HEK293T (cell line): ENCODE measurements around the gene SH3RF3.

Experiments
- CTCF ChIA-PET: fragments of 350-600 bp; formaldehyde crosslinking; extraction: SDS; loops from one replicate; lab custom pipeline; 2021; ENCODE audit warnings: antibody characterized with exemption, inconsistent platforms; lab: Yijun Ruan, JAX
- POLR2A ChIA-PET: fragments of 350-600 bp; formaldehyde crosslinking; extraction: SDS; loops from one replicate; lab custom pipeline; 2020; ENCODE audit warnings: antibody characterized with exemption, inconsistent platforms; lab: Yijun Ruan, JAX
- DNase-seq: peaks from one replicate; pipeline ENCODE4 v3.0.0; 2012; ENCODE audit warnings: mixed read lengths; ENCODE audit errors: extremely low spot score
- ARNT ChIP-seq: fragments of 450-650 bp; IDR thresholded peaks from 2 replicates; pipeline ENCODE4 v1.6.1; 2017; ENCODE audit warnings: mild to moderate bottlenecking
- BHLHE40 ChIP-seq: fragments of 450-650 bp; IDR thresholded peaks from 2 replicates; pipeline ENCODE4 v1.6.1; 2016; ENCODE audit warnings: mild to moderate bottlenecking, moderate library complexity, borderline replicate concordance
- CTBP1 ChIP-seq: fragments of 450-650 bp; IDR thresholded peaks from 2 replicates; pipeline ENCODE4 v1.6.1; 2016; ENCODE audit warnings: borderline replicate concordance
- ELF4 ChIP-seq: fragments of 450-650 bp; IDR thresholded peaks from 2 replicates; pipeline ENCODE4 v1.6.1; 2017; ENCODE audit warnings: antibody characterized with exemption
- FOXA1 ChIP-seq: fragments of 450-650 bp; IDR thresholded peaks from 2 replicates; pipeline ENCODE4 v1.6.1; 2016; ENCODE audit warnings: mild to moderate bottlenecking
- FOXK2 ChIP-seq: fragments of 450-650 bp; IDR thresholded peaks from 2 replicates; pipeline ENCODE4 v1.6.1; 2016; ENCODE audit warnings: mild to moderate bottlenecking
- FOXM1 ChIP-seq: fragments of 450-650 bp; IDR thresholded peaks from 2 replicates; pipeline ENCODE4 v1.6.1; 2017; ENCODE audit warnings: mild to moderate bottlenecking, borderline replicate concordance
- HDGF ChIP-seq: fragments of 450-650 bp; IDR thresholded peaks from 2 replicates; pipeline ENCODE4 v1.6.1; 2017; ENCODE audit warnings: antibody characterized with exemption, borderline replicate concordance
- L3MBTL2 ChIP-seq: fragments of 450-650 bp; conservative IDR thresholded peaks from 2 replicates; pipeline ENCODE4 v1.6.1; 2016; ENCODE audit warnings: mild to moderate bottlenecking
- LEF1 ChIP-seq: fragments of 450-650 bp; IDR thresholded peaks from 2 replicates; pipeline ENCODE4 v1.6.1; 2017; ENCODE audit warnings: mild to moderate bottlenecking, borderline replicate concordance
- NFRKB ChIP-seq: fragments of 450-650 bp; IDR thresholded peaks from 2 replicates; pipeline ENCODE4 v1.6.1; 2016; ENCODE audit warnings: mild to moderate bottlenecking, moderate library complexity
- SP1 ChIP-seq: fragments of 450-650 bp; IDR thresholded peaks from 2 replicates; pipeline ENCODE4 v1.6.1; 2017
- SUZ12 ChIP-seq: fragments of 450-650 bp; IDR thresholded peaks from 2 replicates; pipeline ENCODE4 v1.6.1; 2016; ENCODE audit warnings: mild to moderate bottlenecking
- TARDBP ChIP-seq: fragments of 450-650 bp; IDR thresholded peaks from 2 replicates; pipeline ENCODE4 v1.6.1; 2016
- ZNF384 ChIP-seq: fragments of 450-650 bp; IDR thresholded peaks from 2 replicates; pipeline ENCODE4 v1.6.1; 2016
- TF ChIP-seq, protein P1 (sequence below): fragments of 450-650 bp; IDR thresholded peaks from 2 replicates; pipeline ENCODE4 v1.6.1; 2016

The SH3RF3 gene

DNA sequence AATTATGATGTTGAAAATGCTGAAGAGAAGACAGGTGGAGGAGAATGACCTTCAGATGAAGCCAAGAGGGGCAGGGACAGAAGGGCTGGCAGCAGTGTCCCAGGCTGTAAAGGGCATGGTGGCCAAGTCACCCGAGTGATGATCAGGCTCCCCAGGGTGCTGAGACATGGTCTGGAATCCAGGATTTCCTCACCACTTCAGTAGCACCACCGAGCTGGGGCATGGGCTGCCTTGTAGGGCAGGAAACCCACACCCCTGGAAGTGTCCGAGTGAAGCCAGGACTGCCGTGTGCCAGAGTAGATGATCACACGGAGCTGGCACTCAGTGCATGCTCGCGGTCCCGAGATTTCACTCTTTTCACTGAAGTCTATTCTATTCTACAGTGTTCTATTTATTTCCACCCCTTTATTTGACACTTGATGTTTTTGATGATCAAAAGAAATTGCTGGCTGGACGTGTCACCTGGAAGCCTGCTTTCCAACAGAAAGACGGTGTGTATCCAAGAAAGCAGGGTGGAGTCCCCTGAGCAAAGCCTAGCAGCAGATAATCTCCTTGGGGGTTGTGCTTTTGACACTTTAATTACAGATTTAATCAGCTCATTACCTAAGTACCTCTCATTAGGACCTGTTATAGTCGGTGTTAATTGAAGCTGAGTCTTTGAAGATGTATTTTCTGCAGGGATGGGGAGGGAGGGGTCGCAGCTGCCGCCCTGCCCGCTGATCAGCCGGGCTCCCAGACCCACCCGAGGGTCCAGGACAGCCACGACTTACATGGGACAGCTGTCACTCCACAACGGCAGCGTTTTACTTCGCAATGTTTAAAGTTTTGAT, 392.4 kb downstream of the SH3RF3 start:
- TF ChIP-seq ZNF384 (no peak), SP1 (no peak), LEF1 (no peak), NFRKB (no peak), FOXK2 (no peak), FOXM1 (no peak), TARDBP (no peak), SUZ12 (no peak), L3MBTL2 (no peak), BHLHE40 (no peak), HDGF (no peak)
- POLR2A ChIA-PET, result no interaction called here
- no peak for DNase-seq
- CTCF ChIA-PET, result interaction anchor here (0.6 to 0.9 kb wide), 2 partner anchors 210 to 214 kb away, joined by 3 to 4 read pairs; no protein-coding TSS in a partner anchor

DNA sequence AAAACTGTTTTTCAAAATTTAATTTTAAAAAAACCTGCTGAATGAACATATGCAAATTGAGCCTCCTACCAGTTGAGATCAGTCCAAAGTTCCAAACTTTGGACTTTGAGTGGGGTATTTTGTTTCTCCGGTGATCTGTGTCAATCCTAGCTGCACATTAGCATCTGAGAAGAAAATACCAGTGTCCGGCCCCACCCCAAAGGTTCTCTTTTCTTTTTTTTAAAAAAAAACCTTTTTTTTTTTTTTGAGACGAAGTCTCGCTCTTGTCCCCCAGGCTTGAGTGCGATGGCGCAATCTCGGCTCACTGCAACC, 393.0 kb downstream of the SH3RF3 start:
- CTCF ChIA-PET, result interaction anchor here (0.6 to 0.9 kb wide), 2 partner anchors 209 to 214 kb away, joined by 3 to 4 read pairs; no protein-coding TSS in a partner anchor
- no peak for DNase-seq
- POLR2A ChIA-PET, result no interaction called here
- TF ChIP-seq ARNT, result no peak
- no peak for TF ChIP-seq NFRKB
- no peak for TF ChIP-seq FOXM1

DNA sequence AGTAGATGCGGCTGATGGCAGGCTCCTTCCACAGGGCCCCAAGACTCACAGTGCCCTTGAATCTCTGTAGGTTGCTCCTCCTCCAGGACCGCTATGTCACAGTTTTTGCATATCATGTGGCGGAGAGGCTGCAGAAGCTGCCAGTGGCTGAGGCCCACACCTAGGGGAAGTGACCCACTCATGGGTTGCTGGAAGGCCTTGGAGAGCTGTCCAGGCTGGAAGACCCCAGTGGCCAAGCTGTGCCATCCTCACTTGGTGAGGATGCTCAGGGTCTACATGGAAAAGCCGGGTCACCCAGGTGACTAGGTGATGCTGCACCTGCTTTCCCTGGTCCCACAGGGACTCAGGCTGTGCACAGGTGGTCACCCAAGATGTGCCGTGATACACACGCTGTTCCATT, 394.1 kb downstream of the SH3RF3 start:
- TF ChIP-seq ELF4 (no peak), NFRKB (no peak), FOXA1 (no peak), L3MBTL2 (no peak), FOXM1 (no peak), LEF1 (no peak), TARDBP (no peak), SUZ12 (no peak), SP1 (no peak), FOXK2 (no peak), CTBP1 (no peak), ARNT (no peak), HDGF (no peak), ZNF384 (no peak)
- TF ChIP-seq, protein P1, sequence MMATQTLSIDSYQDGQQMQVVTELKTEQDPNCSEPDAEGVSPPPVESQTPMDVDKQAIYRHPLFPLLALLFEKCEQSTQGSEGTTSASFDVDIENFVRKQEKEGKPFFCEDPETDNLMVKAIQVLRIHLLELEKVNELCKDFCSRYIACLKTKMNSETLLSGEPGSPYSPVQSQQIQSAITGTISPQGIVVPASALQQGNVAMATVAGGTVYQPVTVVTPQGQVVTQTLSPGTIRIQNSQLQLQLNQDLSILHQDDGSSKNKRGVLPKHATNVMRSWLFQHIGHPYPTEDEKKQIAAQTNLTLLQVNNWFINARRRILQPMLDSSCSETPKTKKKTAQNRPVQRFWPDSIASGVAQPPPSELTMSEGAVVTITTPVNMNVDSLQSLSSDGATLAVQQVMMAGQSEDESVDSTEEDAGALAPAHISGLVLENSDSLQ, result no peak

DNA sequence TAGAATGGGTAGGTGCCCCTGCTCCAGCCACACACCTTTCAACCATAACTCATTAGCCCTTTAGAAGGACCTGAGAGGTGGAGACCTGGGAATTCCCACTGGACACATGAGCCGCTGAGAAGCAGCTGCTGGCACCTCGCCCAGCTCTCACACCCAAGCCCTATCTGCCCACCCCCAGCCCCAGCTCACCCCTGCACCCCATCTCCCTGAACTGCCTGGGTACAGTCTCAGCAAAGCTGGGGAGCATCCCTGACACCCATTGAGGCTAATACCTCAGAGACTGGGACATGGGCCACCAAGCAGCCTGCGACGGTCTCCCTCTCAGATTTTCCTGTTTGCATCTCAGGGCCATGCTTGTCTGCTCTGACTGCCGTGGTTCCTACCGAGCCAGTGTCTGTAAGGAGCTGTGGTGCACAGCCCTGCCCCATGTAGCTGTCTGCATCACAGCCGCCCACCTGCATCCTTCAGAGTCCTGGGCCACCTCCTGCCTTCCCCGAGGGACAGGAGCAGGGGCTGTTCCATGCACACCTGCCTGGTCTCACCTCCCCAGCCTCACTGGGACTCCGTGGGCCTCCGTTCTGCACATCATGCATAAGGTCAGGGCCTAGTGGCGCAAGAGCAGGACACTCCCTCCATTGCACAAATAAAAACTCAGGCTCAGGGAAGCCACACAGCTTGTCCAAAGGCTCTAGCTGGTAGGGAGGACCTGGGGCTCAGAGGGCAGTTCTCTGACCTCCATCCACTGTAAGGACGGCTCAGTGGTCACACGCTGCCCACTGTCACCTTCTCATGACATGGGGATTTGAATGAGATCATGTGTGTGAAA, 394.7 kb downstream of the SH3RF3 start:
- CTCF ChIA-PET, result interaction anchor here (0.7 to 1.1 kb wide), 3 partner anchors 23 to 391 kb away, joined by 3 to 5 read pairs (median 3); no protein-coding TSS in a partner anchor
- DNase-seq, result no peak
- POLR2A ChIA-PET, result interaction anchor here (0.9 kb wide), 1 partner anchor 9 kb away, joined by 3 read pairs; no protein-coding TSS in a partner anchor
- TF ChIP-seq CTBP1, result no peak
- no peak for TF ChIP-seq HDGF
- no peak for TF ChIP-seq L3MBTL2
- TF ChIP-seq TARDBP, result no peak

More for the DNA sequence above, 394.1 kb downstream of the SH3RF3 start:
- ChIA-PET POLR2A (no interaction called here), CTCF (no interaction called here)
- DNase-seq, result no peak

DNA sequence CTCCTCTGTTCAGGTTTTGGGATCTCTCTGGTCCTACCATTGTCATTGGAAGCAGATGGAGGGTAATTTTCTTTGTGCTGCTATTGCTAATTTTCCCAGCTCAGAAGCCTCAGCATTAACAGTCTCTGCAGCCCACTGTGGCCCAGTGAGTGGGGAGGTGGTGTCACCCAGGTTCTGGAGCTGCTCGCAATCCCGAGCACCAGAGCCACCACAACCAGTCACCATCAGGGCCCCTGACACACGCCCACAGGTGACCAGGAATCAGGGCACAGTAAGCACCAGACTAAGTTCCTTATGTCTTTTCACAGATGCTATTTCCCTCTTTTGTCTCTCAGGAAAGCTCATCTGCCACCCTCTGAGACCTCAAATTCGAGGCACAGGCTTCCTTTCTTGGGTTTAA, 396.8 kb downstream of the SH3RF3 start:
- TF ChIP-seq CTBP1, result no peak
- no peak for TF ChIP-seq LEF1
- no peak for TF ChIP-seq ARNT
- TF ChIP-seq SUZ12, result no peak
- no peak for TF ChIP-seq HDGF
- no peak for TF ChIP-seq BHLHE40
- TF ChIP-seq SP1, result no peak
- TF ChIP-seq FOXA1, result no peak
- TF ChIP-seq FOXK2, result no peak
- TF ChIP-seq, protein P1, result no peak
- TF ChIP-seq L3MBTL2, result no peak
- no peak for TF ChIP-seq NFRKB
- no peak for TF ChIP-seq ELF4
- TF ChIP-seq TARDBP, result no peak
- no peak for TF ChIP-seq ZNF384
- no peak for TF ChIP-seq FOXM1
- ChIA-PET POLR2A (no interaction called here), CTCF (no interaction called here)
- DNase-seq, result no peak

DNA sequence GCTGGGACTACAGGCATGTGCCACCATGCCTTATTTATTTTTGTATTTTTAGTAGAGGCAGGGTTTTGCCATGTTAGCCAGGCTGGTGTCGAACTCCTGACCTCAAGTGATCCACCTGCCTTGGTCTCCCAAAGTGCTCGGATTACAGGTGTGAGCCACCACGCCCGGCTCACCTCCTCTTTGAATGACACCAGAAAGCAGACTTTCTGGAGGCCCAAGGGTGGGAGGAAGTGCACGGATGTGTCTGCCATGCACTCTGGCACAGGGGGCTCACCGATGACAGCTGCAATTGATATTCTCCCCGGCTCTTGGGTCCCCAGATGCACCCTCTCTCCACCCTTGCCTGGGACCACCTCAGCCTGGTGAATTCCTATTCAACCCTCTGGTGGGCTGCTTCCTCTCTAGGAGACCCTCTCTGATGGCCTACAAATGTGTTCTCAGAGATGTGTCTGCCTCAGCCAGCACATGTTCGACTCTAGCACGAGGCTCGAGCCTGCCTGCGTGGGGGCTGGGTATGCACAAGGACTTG, 397.5 kb downstream of the SH3RF3 start:
- TF ChIP-seq FOXM1, result no peak
- no peak for TF ChIP-seq ZNF384
- TF ChIP-seq, protein P1, result no peak
- no peak for TF ChIP-seq SUZ12
- TF ChIP-seq TARDBP, result no peak
- no peak for TF ChIP-seq ELF4
- TF ChIP-seq L3MBTL2, result no peak
- TF ChIP-seq SP1, result no peak
- TF ChIP-seq FOXK2, result no peak
- TF ChIP-seq BHLHE40, result no peak
- POLR2A ChIA-PET, result no interaction called here
- DNase-seq, result no peak
- CTCF ChIA-PET, result interaction anchor here (1.2 kb wide), 1 partner anchor 22 kb away, joined by 3 read pairs; no protein-coding TSS in a partner anchor
